Right lobe of liver (tissue), 6 donors: ENCODE measurements around the gene ATRX. TPM values are rescaled to one million over a fixed set of nuclear protein-coding genes. Genes with fewer than 3 reads are reported as not detected.

Experiments used
- ATAC-seq, 4 donors: fragments of 200-7000 bp; cut with Tn5 transposase; one replicate each; pipeline ENCODE4 v1.9.1; 2020; ENCODE audit warnings: mild to moderate bottlenecking in 4 of 4, moderate library complexity in 4 of 4
- DNase-seq, 3 donors: peaks; one replicate each; pipeline ENCODE4 v3.0.0-alpha.2; 2020
- H3K27ac ChIP-seq, 3 donors: fragments of 200-600 bp; one replicate each; pipeline ENCODE4 v1.8.0; 2022
- H3K27me3 ChIP-seq, 2 donors: fragments of 200-600 bp; one replicate each; pipeline ENCODE4 v1.8.0; 2022
- H3K36me3 ChIP-seq, 4 donors: fragments of 200-600 bp; sonication (generic) in 1 of 4; one replicate each; pipeline versions ENCODE4 v1.5.1 to v1.8.0; 2017 to 2022; ENCODE audit warnings: control low read depth in 1 of 4
- H3K4me1 ChIP-seq, 4 donors: fragments of 200-600 bp; sonication (generic) in 1 of 4; one replicate each; pipeline versions ENCODE4 v1.5.1 to v1.8.0; 2017 to 2022; ENCODE audit warnings: control low read depth in 1 of 4
- H3K4me3 ChIP-seq, 3 donors: fragments of 200-600 bp; one replicate each; pipeline ENCODE4 v1.8.0; 2022
- H3K9me3 ChIP-seq, 4 donors: fragments of 200-600 bp; sonication (generic) in 1 of 4; one replicate each; pipeline versions ENCODE4 v1.5.1 to v1.8.0; 2017 to 2022; ENCODE audit warnings: control low read depth in 1 of 4
- POLR2A ChIP-seq: fragments of 450-650 bp; IDR thresholded peaks from one replicate; pipeline ENCODE4 v1.6.1; 2017; ENCODE audit warnings: antibody characterized with exemption, mild to moderate bottlenecking
- WGBS: methylation state at CpG from one replicate; pipeline ENCODE4 v1.1.6; 2018; ENCODE audit warnings: low coverage, low lambda C conversion rate; ENCODE audit not compliant: insufficient coverage; ENCODE audit errors: missing lambda C conversion rate; 5-methylcytosine and 5-hydroxymethylcytosine counted together
- intact Hi-C, 2 donors: fragments of 100-400 bp; cut with DNase I; formaldehyde crosslinking; loops; one replicate each; pipeline versions ENCODE4 v1.11.2 to v1.14.1; 2022
- small RNA-seq, 2 experiments: library from RNA; depleted of rRNA; stranded (forward); fragments of <200 nt; gene quantifications; one replicate each; pipeline ENCODE3, GENCODE V24; 2016
- total RNA-seq, 6 experiments: library from RNA; depleted of rRNA in 2 of 6; stranded (reverse); fragments of >200 nt in 2 of 6; fragmentation: NEBNext Ultra II Directional in 3 of 6; extraction: Animal tissue kit (Norgen Biotek cat#: 25700) in 3 of 6; gene quantifications; one replicate each; pipeline versions ENCODE4 v1.1.0 to v1.2.4, GENCODE V29; 2016 to 2023
- TF ChIP-seq, protein P1 (sequence below), 4 donors: fragments of 200-600 bp in 3 of 4; fragments of 450-650 bp in 1 of 4; IDR thresholded peaks; one replicate each; pipeline versions ENCODE4 v1.5.1 to v1.8.0; 2016 to 2022; ENCODE audit warnings: antibody characterized with exemption in 4 of 4, mild to moderate bottlenecking in 2 of 4
- donor health status: DM: no; HTN: yes; CAD: no.
- donor health status: DM: no; HTN: no; CAD: no.
- donor health status: DM: no; HTN: no; CAD: no.
- donor health status: DM: no; HTN: yes; CAD: no.
- donor health status: DM: no; HTN: yes; CAD: no.

Gene ATRX
- total RNA-seq, 6 experiments from 2014 or later, result 15.9 to 32.2 (median 21.3) TPM

- ATAC-seq, result no peak
Observed at GRCh38 chrX:77484045-77484444, 302.0 kb downstream of the ATRX start.

GRCh38 chrX:77455437-77455836 is 330.6 kb downstream of the ATRX start:
- Histone ChIP-seq H3K27me3 (no peaks in the 10 kb centered on the region), H3K9me3 (no peaks in the 10 kb centered on the region), H3K36me3 (no peaks in the 10 kb centered on the region), H3K4me1 (no peaks in the 10 kb centered on the region), H3K4me3 (no peak overlapping the region), H3K27ac (no peak overlapping the region)
- no peak for DNase-seq
- WGBS, result 67% methylated on average over 2 of the region's 2 CpGs
- intact Hi-C loops, result no loop called here
- no peak for TF ChIP-seq POLR2A
- TF ChIP-seq, protein P1, sequence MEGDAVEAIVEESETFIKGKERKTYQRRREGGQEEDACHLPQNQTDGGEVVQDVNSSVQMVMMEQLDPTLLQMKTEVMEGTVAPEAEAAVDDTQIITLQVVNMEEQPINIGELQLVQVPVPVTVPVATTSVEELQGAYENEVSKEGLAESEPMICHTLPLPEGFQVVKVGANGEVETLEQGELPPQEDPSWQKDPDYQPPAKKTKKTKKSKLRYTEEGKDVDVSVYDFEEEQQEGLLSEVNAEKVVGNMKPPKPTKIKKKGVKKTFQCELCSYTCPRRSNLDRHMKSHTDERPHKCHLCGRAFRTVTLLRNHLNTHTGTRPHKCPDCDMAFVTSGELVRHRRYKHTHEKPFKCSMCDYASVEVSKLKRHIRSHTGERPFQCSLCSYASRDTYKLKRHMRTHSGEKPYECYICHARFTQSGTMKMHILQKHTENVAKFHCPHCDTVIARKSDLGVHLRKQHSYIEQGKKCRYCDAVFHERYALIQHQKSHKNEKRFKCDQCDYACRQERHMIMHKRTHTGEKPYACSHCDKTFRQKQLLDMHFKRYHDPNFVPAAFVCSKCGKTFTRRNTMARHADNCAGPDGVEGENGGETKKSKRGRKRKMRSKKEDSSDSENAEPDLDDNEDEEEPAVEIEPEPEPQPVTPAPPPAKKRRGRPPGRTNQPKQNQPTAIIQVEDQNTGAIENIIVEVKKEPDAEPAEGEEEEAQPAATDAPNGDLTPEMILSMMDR (IDR thresholded peaks at IDR 0.05), result no peak
- ATAC-seq, result no peak

More at GRCh38 chrX:77484045-77484444, 302.0 kb downstream of the ATRX start:
- 57% methylated on average over 5 of the region's 5 CpGs for WGBS
- no peak for DNase-seq
- intact Hi-C loops, result no loop called here
- H3K27me3 ChIP-seq, result no peaks in the 10 kb centered on the region
- TF ChIP-seq, protein P1 (IDR thresholded peaks at IDR 0.05), result no peak
- no peak for TF ChIP-seq POLR2A
- no peaks in the 10 kb centered on the region for H3K36me3 ChIP-seq
- no peak overlapping the region for H3K4me3 ChIP-seq
- no peak overlapping the region for H3K27ac ChIP-seq
- H3K9me3 ChIP-seq, result no peaks in the 10 kb centered on the region
- H3K4me1 ChIP-seq, result no peaks in the 10 kb centered on the region

Small RNA genes within 50 kb of the gene (small RNA-seq; reads per million reads assigned to genes)
- 0 reads per million in 2 experiments for gene FABP5P15

Other genes starting within 250 kb of the ATRX start
- 10 to 100 TPM; 54.8 to 78.3 (median 65.9) TPM for gene MAGT1, start 109.2 kb upstream of the ATRX start, total RNA-seq
- 100 to 1,000 TPM; 144 to 906 (median 181) TPM for gene COX7B, start 113.3 kb upstream of the ATRX start, total RNA-seq
- gene ATP7A, start 124.5 kb upstream of the ATRX start, total RNA-seq, result 1 to 10 TPM; 2.1 to 3.9 (median 3.2) TPM
- not detected for gene PGAM4, start 183.4 kb upstream of the ATRX start, total RNA-seq